Upper lobe of left lung (tissue), 4 donors: ENCODE results near the gene EPB41L4B.

ENCODE experiments used
- POLR2AphosphoS5 ChIP-seq, 2 donors: sonication (generic); formaldehyde crosslinking; IDR thresholded peaks; one replicate each; pipeline ENCODE4 v1.5.1; 2017; ENCODE audit warnings: antibody characterized with exemption in 2 of 2
- TF ChIP-seq, protein P1 (sequence below), 6 experiments: fragments of 450-650 bp in 4 of 6; fragments of 200-600 bp in 2 of 6; sonication (generic) in 2 of 6; IDR thresholded peaks; one replicate each; pipeline ENCODE4 v1.5.1; 2016 to 2019; ENCODE audit warnings: antibody characterized with exemption in 6 of 6

DNA sequence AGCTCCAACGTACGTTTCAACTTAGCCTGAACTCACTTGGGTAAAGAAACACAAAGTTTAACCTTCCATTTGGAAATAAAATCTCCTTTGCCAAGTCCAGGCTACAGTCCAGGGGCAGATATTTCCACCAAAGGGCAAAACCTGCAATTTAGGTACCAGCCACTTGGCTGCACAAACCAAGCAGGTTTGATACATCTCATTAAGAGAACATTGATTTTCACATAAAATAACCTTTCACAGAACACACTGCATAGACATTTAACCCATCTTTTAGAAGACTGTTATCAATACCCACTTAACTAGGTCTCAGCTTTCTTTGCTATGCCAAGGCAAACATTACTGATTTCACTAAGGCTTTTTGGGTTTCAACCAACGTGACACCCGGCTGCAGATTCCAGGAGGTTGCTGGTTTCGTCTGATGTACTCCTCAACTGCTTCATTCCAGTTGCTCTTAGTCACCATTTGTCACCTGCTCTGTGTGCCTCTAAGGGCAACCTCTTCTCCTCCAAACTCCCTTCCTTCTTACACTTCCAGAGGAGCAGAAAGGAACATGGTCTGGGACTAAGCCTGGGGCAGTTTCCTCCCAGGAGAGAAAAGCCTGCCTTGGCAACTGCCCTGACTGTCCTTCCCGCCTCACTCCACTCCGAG, 67.1 kb downstream of the EPB41L4B start:
- TF ChIP-seq, protein P1, sequence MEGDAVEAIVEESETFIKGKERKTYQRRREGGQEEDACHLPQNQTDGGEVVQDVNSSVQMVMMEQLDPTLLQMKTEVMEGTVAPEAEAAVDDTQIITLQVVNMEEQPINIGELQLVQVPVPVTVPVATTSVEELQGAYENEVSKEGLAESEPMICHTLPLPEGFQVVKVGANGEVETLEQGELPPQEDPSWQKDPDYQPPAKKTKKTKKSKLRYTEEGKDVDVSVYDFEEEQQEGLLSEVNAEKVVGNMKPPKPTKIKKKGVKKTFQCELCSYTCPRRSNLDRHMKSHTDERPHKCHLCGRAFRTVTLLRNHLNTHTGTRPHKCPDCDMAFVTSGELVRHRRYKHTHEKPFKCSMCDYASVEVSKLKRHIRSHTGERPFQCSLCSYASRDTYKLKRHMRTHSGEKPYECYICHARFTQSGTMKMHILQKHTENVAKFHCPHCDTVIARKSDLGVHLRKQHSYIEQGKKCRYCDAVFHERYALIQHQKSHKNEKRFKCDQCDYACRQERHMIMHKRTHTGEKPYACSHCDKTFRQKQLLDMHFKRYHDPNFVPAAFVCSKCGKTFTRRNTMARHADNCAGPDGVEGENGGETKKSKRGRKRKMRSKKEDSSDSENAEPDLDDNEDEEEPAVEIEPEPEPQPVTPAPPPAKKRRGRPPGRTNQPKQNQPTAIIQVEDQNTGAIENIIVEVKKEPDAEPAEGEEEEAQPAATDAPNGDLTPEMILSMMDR (IDR thresholded peaks at IDR 0.05) = no peak
- no peak for TF ChIP-seq POLR2AphosphoS5 (IDR thresholded peaks at IDR 0.05)
